AG04450 (cell line): ENCODE results near the gene HSH2D. TPM values are rescaled to one million over a fixed set of nuclear protein-coding genes. Genes with fewer than 3 reads are reported as not detected.
"Not testable (repeated sequence)": the region's sequence is repeated elsewhere in the genome, so short reads cannot be mapped to it uniquely, and the experiment has no call there.

Experiments
- CTCF ChIA-PET: fragments of 300-600, 350-600 bp; formaldehyde crosslinking; extraction: SDS; loops from one replicate; lab custom pipeline; 2022; ENCODE audit warnings: antibody characterized with exemption, inconsistent platforms; lab: Charles Lee
- POLR2A ChIA-PET: fragments of 350-600 bp; formaldehyde crosslinking; extraction: SDS; loops from one replicate; lab custom pipeline; 2021; ENCODE audit warnings: antibody characterized with exemption, inconsistent platforms; lab: Yijun Ruan, JAX
- DNase-seq: peaks from one replicate; pipeline ENCODE4 v3.0.0-alpha.2; 2011; ENCODE audit warnings: low read depth, low spot score
- H3K27ac ChIP-seq: one replicate; pipeline ENCODE4 v1.5.1; 2012; ENCODE audit warnings: low read depth, low read length, control low read depth
- H3K27me3 ChIP-seq: one replicate; pipeline ENCODE4 v1.6.0; 2012; ENCODE audit warnings: low read length; ENCODE audit not compliant: control insufficient read depth, insufficient read depth
- H3K4me3 ChIP-seq: 2 replicates; pipeline ENCODE4 v1.5.1; 2011; ENCODE audit warnings: mild to moderate bottlenecking, low read depth, low read length, control low read depth
- H3K9me3 ChIP-seq: 2 replicates; pipeline ENCODE4 v1.5.1; 2012; ENCODE audit warnings: low read length; ENCODE audit not compliant: control insufficient read depth, insufficient read depth
- polyA plus RNA-seq: library from polyadenylated mRNA; depleted of rRNA; stranded (reverse); fragments of >200 nt; gene quantifications from 2 replicates; pipeline ENCODE4 v1.2.3, GENCODE V29; 2011
- TF ChIP-seq, protein P1 (sequence below): IDR thresholded peaks from 2 replicates; pipeline ENCODE4 v1.5.1; 2011; ENCODE audit warnings: low read depth, low read length, control low read depth, inconsistent platforms

Gene HSH2D
- polyA plus RNA-seq, 1 experiment = not detected

DNA sequence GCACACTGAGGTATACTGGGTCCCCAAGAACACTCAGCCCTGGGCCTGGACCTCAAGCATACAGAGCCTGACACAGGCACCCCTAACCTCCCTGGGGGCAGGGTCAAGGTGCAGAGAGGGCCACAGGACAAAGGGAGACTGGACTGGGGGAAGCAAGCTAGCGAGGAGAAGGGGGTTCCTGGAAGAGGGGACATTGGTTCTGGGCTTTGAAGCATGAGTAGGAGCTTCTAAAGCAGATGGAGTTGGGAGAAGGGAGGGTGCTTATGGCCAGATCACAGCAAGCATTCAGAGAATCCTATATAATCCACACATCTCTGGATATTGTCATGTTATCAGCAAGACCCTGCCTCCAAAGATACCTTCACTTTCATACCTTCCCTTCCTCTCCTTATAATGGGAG is 26.6 kb downstream of the HSH2D start:
- TF ChIP-seq, protein P1, sequence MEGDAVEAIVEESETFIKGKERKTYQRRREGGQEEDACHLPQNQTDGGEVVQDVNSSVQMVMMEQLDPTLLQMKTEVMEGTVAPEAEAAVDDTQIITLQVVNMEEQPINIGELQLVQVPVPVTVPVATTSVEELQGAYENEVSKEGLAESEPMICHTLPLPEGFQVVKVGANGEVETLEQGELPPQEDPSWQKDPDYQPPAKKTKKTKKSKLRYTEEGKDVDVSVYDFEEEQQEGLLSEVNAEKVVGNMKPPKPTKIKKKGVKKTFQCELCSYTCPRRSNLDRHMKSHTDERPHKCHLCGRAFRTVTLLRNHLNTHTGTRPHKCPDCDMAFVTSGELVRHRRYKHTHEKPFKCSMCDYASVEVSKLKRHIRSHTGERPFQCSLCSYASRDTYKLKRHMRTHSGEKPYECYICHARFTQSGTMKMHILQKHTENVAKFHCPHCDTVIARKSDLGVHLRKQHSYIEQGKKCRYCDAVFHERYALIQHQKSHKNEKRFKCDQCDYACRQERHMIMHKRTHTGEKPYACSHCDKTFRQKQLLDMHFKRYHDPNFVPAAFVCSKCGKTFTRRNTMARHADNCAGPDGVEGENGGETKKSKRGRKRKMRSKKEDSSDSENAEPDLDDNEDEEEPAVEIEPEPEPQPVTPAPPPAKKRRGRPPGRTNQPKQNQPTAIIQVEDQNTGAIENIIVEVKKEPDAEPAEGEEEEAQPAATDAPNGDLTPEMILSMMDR = no peak
- POLR2A ChIA-PET = no interaction called here

DNA sequence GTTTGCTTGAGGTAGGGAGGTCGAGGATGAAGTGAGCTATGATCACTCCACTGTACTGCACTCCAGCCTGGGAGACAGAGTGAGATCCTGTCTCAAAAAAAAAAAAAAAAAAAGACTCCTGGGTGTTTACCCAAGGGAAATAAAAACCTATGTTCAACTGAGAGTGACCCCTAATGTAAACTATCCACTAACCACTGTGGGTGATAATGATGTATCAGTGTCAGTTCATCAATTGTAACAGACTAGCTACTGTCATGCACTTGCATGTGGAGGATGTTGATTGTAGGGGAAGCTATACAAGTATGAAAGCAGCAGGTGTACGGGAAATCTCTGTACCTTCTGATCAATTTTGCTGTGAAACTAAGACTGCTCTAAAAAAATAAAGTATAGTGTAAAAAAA is 32.5 kb downstream of the HSH2D start:
- CTCF ChIA-PET = no interaction called here
- Histone ChIP-seq H3K27me3 (peaks cover 2% of the 10 kb centered on the region), H3K27ac (no peak overlapping the region), H3K9me3 (peaks cover 10% of the 10 kb centered on the region; the same call in 1 of the 2 replicates), H3K4me3 (no peak overlapping the region)
- no peak for DNase-seq
- TF ChIP-seq, protein P1 = no peak
- POLR2A ChIA-PET = no interaction called here

More for the DNA sequence above, 26.6 kb downstream of the HSH2D start:
- peaks cover 2% of the 10 kb centered on the region for H3K27me3 ChIP-seq
- H3K4me3 ChIP-seq = no peak overlapping the region
- H3K27ac ChIP-seq = no peak overlapping the region
- peaks cover 7% of the 10 kb centered on the region; the same call in 1 of the 2 replicates for H3K9me3 ChIP-seq
- DNase-seq = no peak
- CTCF ChIA-PET = no interaction called here

GRCh38 chr19:16178866-16179265 is 35.4 kb downstream of the HSH2D start:
- CTCF ChIA-PET = interaction anchor here (0.6 kb wide), 1 partner anchor 137 kb away, joined by 4 read pairs; no protein-coding TSS in a partner anchor
- H3K27ac ChIP-seq, H3K4me3 ChIP-seq, POLR2A ChIA-PET, DNase-seq, H3K27me3 ChIP-seq: not testable (repeated sequence)
- peaks cover 10% of the 10 kb centered on the region; the same call in 1 of the 2 replicates for H3K9me3 ChIP-seq

GRCh38 chr19:16180611-16181010 is 37.1 kb downstream of the HSH2D start:
- Histone ChIP-seq H3K27ac (peak overlapping the region; percentile 11), H3K27me3 (no peaks in the 10 kb centered on the region), H3K4me3 (no peak overlapping the region), H3K9me3 (peaks cover 2% of the 10 kb centered on the region; the same call in 1 of the 2 replicates)
- CTCF ChIA-PET = interaction anchor here (0.7 to 3.3 kb wide), 7 partner anchors 36 to 202 kb away, joined by 3 to 39 read pairs (median 7); no protein-coding TSS in a partner anchor
- TF ChIP-seq, protein P1 = no peak
- no peak for DNase-seq
- POLR2A ChIA-PET = interaction anchor here (0.6 kb wide), 1 partner anchor 864 kb away, joined by 3 read pairs; no protein-coding TSS in a partner anchor

DNA sequence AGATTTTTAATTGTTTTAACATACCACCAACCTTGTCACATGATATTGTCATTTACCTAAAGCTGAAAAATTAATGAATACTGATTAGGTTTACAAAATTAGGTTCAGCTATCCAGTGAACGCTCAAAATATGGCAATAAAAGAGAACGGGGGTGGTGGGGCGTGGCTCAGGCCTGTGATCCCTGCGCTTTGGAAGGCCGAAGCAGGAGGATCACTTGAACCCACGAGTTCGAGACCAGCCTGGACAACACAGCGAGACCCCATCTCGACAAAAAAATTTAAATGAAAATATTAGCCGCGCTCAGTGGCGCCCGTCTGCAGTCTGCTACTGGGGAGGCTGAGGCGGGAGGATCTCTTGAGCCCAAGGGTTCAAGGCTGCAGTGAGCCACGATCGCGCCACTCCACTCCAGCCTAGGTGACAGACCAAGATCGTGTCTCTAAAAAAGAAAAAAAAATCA is 41.2 kb downstream of the HSH2D start:
- Histone ChIP-seq H3K27ac (no peak overlapping the region), H3K4me3 (peak overlapping the region; percentile 52), H3K9me3 (no peaks in the 10 kb centered on the region), H3K27me3 (no peaks in the 10 kb centered on the region)
- CTCF ChIA-PET = interaction anchor here (0.9 to 3.6 kb wide), 5 partner anchors 11 to 202 kb away, joined by 4 to 41 read pairs (median 11); partner anchors contain the start of genes AP1M1 and RAB8A
- POLR2A ChIA-PET = interaction anchor here (0.5 to 1.8 kb wide), 8 partner anchors 13 to 1346 kb away, joined by 3 to 11 read pairs (median 4); partner anchors contain the start of genes AP1M1 and RAB8A
- TF ChIP-seq, protein P1 = no peak
- DNase-seq = no peak
